Measurements from ENCODE around the gene SNTA1.

GRCh38 chr20:33472868-33473435, 29.4 kb upstream of the SNTA1 start:
- TF ChIP-seq CTCF (IDR thresholded peaks at IDR 0.05; ENCODE audit: low read depth, low read length) (no peak), EZH2phosphoT487 (IDR thresholded peaks at IDR 0.05; ENCODE audit: low read depth) (no peak)
